ENCODE results near the gene PCLAF.
"Not testable (repeated sequence)": the region's sequence is repeated elsewhere in the genome, so short reads cannot be mapped to it uniquely, and the experiment has no call there.

GRCh38 chr15:64346242-64346641 is 35.0 kb downstream of the PCLAF start:
- not testable (repeated sequence) for TF ChIP-seq CTCF, POLR2A, EP300 (IDR thresholded peaks at IDR 0.05)
